Transverse colon (tissue), 4 donors: ENCODE measurements around the gene KIF16B.
"Not testable (repeated sequence)": the region's sequence is repeated elsewhere in the genome, so short reads cannot be mapped to it uniquely, and the experiment has no call there.

Experiments
- CTCF ChIP-seq, 5 experiments: fragments of 200-600 bp in 3 of 5; fragments of 450-650 bp in 2 of 5; sonication (generic) in 3 of 5; IDR thresholded peaks; 1 replicate in 2 of 5; 2 replicates in 3 of 5; pipeline ENCODE4 v1.5.1; 2016 to 2017; ENCODE audit warnings: antibody characterized with exemption in 5 of 5, inconsistent platforms in 3 of 5, mild to moderate bottlenecking in 2 of 5, moderate library complexity in 1 of 5
- EP300 ChIP-seq: sonication (generic); formaldehyde crosslinking; IDR thresholded peaks from one replicate; pipeline ENCODE4 v1.6.1; 2017; ENCODE audit warnings: antibody characterized with exemption, low read depth
- POLR2A ChIP-seq: fragments of 450-650 bp; IDR thresholded peaks from one replicate; pipeline ENCODE4 v1.6.1; 2016; ENCODE audit warnings: antibody characterized with exemption, mild to moderate bottlenecking, moderate library complexity
- POLR2AphosphoS5 ChIP-seq, 3 donors: sonication (generic); formaldehyde crosslinking; IDR thresholded peaks; one replicate each; pipeline ENCODE4 v1.6.1; 2016; ENCODE audit warnings: antibody characterized with exemption in 3 of 3

DNA sequence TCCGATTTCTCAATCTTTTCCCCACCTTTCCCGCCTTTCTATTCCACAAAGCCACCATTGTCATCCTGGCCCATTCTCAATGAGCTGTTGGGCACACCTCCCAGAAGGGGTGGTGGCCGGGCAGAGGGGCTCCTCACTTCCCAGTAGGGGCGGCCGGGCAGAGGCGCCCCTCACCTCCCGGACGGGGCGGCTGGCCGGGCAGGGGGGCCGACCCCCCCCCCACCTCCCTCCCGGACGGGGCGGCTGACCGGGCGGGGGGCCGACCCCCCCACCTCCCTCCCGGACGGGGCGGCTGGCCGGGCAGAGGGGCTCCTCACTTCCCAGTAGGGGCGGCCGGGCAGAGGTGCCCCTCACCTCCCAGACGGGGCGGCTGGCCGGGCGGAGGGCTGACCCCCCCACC is 346.3 kb downstream of the KIF16B start:
- not testable (repeated sequence) for TF ChIP-seq POLR2AphosphoS5 (IDR thresholded peaks at IDR 0.05); POLR2A; CTCF (IDR thresholded peaks at IDR 0.05); EP300
